ENCODE results near the gene SPATA46.

GRCh38 chr1:162360874-162361260 is 15.8 kb downstream of the SPATA46 start:
- TF ChIP-seq, protein P1, sequence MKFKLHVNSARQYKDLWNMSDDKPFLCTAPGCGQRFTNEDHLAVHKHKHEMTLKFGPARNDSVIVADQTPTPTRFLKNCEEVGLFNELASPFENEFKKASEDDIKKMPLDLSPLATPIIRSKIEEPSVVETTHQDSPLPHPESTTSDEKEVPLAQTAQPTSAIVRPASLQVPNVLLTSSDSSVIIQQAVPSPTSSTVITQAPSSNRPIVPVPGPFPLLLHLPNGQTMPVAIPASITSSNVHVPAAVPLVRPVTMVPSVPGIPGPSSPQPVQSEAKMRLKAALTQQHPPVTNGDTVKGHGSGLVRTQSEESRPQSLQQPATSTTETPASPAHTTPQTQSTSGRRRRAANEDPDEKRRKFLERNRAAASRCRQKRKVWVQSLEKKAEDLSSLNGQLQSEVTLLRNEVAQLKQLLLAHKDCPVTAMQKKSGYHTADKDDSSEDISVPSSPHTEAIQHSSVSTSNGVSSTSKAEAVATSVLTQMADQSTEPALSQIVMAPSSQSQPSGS (IDR thresholded peaks at IDR 0.05; ENCODE audit: low read length): no peak
- no peak for TF ChIP-seq TAF1 (IDR thresholded peaks at IDR 0.05; ENCODE audit: low read depth, low read length)
- TF ChIP-seq, protein P2, sequence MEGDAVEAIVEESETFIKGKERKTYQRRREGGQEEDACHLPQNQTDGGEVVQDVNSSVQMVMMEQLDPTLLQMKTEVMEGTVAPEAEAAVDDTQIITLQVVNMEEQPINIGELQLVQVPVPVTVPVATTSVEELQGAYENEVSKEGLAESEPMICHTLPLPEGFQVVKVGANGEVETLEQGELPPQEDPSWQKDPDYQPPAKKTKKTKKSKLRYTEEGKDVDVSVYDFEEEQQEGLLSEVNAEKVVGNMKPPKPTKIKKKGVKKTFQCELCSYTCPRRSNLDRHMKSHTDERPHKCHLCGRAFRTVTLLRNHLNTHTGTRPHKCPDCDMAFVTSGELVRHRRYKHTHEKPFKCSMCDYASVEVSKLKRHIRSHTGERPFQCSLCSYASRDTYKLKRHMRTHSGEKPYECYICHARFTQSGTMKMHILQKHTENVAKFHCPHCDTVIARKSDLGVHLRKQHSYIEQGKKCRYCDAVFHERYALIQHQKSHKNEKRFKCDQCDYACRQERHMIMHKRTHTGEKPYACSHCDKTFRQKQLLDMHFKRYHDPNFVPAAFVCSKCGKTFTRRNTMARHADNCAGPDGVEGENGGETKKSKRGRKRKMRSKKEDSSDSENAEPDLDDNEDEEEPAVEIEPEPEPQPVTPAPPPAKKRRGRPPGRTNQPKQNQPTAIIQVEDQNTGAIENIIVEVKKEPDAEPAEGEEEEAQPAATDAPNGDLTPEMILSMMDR (IDR thresholded peaks at IDR 0.05; ENCODE audit: control extremely low read depth in 1 of 3, insufficient read depth in 1 of 3, low read depth in 1 of 3, low read length in 3 of 3): no peak
- no peak for TF ChIP-seq EZH2 (IDR thresholded peaks at IDR 0.05; ENCODE audit: low read depth, low read length, severe bottlenecking)
- TF ChIP-seq GTF2F1 (IDR thresholded peaks at IDR 0.05; ENCODE audit: borderline replicate concordance, low read depth, low read length): no peak
- no peak for TF ChIP-seq RFX5 (IDR thresholded peaks at IDR 0.05; ENCODE audit: borderline replicate concordance, low read depth, low read length)
- TF ChIP-seq CBX5 (IDR thresholded peaks at IDR 0.05; ENCODE audit: low read depth, low read length): no peak
- TF ChIP-seq GABPA (IDR thresholded peaks at IDR 0.05; ENCODE audit: borderline replicate concordance, insufficient read depth, low read length): no peak
- no peak for TF ChIP-seq KDM4A (IDR thresholded peaks at IDR 0.05; ENCODE audit: low read depth, low read length, severe bottlenecking)
- no peak for TF ChIP-seq EGR1 (IDR thresholded peaks at IDR 0.05; ENCODE audit: borderline replicate concordance, low read depth, low read length)
- no peak for TF ChIP-seq POLR2A (IDR thresholded peaks at IDR 0.05; ENCODE audit: control extremely low read depth in 1 of 2, low read depth in 2 of 2, low read length in 2 of 2)
- no peak for TF ChIP-seq TEAD4 (IDR thresholded peaks at IDR 0.05; ENCODE audit: low read depth, low read length)
